ENCODE measurements around the gene CAPN2.

DNA sequence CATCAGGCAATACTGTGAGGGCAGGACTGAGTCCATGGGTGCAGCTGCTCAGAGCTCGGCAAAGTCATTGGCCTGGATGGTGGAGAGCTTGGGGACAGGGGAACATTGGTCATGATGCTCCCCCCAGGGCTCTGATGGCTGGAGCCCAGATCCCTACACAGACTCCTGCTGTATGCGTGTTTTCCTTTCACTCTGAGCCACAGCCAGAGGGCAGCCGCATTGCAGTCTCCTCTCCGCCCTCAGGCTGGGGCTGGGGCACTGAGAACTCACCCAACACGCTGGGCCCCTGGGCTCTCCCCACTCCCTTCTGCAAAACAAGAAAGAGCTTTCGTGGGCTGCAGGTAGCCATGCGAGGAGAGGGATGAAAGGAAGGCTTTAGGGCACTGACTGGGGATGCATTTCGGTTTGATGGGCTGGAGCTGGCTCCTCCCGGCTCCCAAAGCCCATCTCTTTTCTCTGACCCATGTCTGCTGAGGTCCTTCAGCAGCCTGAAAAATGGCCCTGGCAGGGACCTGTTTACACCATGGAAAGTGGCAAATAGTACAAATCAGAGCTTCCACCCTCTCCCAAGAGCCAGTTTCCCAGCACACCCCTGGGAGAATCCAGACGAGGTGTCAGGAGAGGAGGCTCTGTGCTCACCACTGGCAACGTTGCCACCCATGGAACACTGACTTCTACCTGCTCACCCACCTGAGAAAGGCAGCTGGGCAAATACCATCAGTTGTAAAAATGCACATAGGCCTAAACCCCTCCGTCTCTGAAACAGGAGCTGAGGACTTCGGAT is 43.8 kb downstream of the CAPN2 start:
- no peak for TF ChIP-seq POLR2A (IDR thresholded peaks at IDR 0.05)
- TF ChIP-seq CTCF (IDR thresholded peaks at IDR 0.05), result no peak

Data from prostate gland (tissue), 2 donors.